Measurements from ENCODE around the gene DZIP1L. TPM values are rescaled to one million over a fixed set of nuclear protein-coding genes. Genes with fewer than 3 reads are reported as not detected.

Gene DZIP1L
- total RNA-seq, 1 donor from 2014 or later = 4.5 TPM

DNA sequence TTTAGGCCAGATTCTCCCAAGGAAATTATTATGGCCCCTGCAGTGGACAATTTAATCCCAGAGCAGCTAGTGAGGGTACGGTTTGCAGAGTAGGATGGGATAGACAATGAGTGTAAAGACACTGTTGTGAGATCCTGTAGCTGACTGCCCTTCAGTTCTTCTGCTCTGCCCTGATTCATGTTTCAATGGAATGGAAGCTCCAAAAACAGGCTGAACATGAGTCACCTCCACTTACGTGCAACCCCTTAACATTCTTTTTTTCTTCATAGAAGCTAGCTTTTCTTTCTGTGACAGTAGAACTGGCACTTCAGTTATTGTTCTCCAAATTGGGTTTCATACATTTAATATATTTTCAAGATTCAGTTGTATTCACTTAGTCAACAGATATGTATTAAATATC lies 73.4 kb downstream of the DZIP1L start:
- no peak for DNase-seq (ENCODE audit: low spot score in 2 of 2)
- no peak for FAIRE-seq

- FAIRE-seq (no peak), DNase-seq (ENCODE audit: low spot score in 2 of 2) (no peak)
These were observed 76.5 kb downstream of the DZIP1L start for GRCh38 chr3:138038725-138039462.

DNA sequence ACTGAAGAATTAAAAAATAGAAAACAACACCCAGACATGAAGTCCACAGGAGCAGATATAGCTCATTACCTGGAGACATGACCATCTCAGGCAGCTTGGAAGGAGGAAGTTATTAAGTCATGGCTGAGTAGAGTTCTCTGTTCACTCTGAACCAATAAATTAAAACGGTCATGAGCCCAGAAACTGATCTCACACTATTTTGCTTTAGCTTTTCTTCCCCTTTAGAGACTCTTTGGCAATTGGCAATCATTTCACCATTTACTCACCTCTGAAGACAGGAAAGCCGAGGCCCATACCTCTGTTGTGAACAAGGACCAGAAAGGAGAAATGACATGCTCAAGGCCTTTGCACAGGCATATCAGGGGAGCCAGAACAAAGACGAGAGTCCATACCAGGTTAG lies 78.8 kb downstream of the DZIP1L start:
- no peak for DNase-seq (ENCODE audit: low spot score in 2 of 2)
- FAIRE-seq = no peak

GRCh38 chr3:138034918-138035317 lies 80.5 kb downstream of the DZIP1L start:
- DNase-seq (ENCODE audit: low spot score in 2 of 2) (no peak), FAIRE-seq (no peak)

GRCh38 chr3:138033202-138033691 lies 82.2 kb downstream of the DZIP1L start:
- DNase-seq (ENCODE audit: low spot score in 2 of 2) = no peak
- no peak for FAIRE-seq

GRCh38 chr3:138032567-138032966 lies 82.8 kb downstream of the DZIP1L start:
- DNase-seq (ENCODE audit: low spot score in 2 of 2) (no peak), FAIRE-seq (no peak)

DNA sequence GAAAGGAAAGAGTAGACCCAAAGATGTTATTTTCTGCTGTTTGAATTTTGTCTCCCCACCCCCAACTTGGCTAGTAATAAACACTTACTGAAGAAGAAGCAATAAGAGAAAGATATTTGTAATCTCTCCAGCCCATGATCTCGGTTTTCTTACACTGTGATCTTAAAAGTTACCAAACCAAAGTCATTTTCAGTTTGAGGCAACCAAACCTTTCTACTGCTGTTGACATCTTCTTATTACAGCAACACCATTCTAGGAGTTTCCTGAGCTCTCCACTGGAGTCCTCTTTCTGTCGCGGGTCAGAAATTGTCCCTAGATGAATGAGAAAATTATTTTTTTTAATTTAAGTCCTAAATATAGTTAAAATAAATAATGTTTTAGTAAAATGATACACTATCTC lies 83.9 kb downstream of the DZIP1L start:
- FAIRE-seq (no peak), DNase-seq (ENCODE audit: low spot score in 2 of 2) (no peak)

DNA sequence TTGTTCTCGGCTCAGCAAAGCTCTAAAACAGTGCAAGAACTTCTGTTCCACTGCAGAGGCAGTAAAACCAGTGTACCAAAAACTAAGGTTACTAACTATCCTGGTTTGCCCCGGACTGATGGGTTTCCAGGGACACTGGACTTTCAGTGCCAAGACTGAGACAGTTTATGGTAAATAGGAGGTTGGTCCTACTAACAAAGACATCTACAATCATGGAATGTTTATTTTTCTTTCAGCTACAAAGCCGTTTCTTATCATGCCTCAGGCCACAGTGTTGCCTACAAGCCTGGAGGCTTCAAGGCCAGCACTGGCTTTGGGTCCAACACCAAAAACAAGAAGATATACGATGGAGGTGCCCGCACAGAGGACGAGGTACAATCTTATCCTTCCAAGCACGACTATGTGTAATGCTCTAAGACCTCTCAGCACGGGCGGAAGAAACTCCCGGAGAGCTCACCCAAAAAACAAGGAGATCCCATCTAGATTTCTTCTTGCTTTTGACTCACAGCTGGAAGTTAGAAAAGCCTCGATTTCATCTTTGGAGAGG lies 84.6 kb downstream of the DZIP1L start:
- FAIRE-seq (no peak), DNase-seq (ENCODE audit: low spot score in 2 of 2) (no peak)

GRCh38 chr3:138027821-138028220 lies 87.6 kb downstream of the DZIP1L start:
- FAIRE-seq = no peak
- DNase-seq (ENCODE audit: low spot score in 2 of 2) = no peak

GRCh38 chr3:138025553-138025952 lies 89.9 kb downstream of the DZIP1L start:
- FAIRE-seq (no peak), DNase-seq (ENCODE audit: low spot score in 2 of 2) (no peak)

DNA sequence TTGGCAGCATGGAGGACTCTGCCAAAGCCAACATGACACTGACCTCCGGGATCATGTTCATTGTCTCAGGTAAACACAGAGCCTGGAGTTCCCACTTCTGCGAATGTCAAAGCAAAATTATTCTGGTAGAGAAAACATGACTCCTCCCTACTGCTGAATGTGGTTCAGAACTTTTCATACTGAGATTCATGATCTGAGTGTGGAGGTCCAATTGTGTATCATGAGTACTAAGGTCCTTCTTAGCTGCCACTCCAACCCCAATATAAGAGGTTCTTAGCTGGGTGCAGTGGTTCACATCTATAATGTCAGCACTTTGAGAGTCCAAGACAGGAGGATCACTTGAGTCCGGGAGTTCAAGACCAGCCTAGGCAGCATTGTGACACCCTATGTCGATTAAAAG lies 91.7 kb downstream of the DZIP1L start:
- DNase-seq (ENCODE audit: low spot score in 2 of 2) (no peak), FAIRE-seq (no peak)

DNA sequence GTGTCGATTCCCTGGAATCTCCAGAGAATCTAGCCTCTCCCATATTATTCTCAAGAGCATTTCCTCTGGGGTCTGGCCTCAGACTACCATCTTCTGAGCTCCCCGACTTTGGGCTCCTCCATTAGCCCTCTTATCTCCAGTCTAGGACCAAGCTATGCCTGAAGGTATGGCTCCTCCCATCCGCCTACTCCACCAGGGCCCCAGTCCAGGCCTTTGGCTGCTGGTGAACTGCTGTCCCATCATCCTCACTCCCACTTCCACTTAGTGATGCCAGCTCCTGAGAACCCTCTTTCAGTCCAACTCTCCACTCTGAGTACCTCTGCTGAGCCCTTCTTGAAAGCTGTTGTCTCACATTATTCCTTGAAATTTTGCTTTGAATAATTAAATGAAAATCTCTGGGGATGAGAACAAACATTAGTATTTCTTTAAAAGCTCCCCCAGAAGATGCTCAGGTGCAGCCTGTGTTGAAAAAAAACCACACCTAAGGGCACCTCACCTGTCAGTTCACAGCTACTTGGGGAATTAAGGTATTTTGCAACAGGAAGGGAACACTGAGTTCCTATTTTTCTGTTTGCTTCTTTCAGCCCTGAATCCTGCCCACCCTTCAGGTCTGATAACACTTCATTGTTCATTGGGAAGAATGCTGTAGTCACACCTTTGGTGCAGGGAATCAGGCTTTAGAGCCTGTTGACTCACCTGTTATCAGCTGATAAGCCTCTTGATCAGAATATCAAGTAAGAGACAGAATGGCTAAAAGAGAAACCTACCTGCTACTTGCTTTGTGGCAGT lies 95.9 kb downstream of the DZIP1L start:
- DNase-seq (ENCODE audit: low spot score in 2 of 2) = no peak
- FAIRE-seq = no peak

- FAIRE-seq = no peak
- no peak for DNase-seq (ENCODE audit: low spot score in 2 of 2)
These were observed 99.3 kb downstream of the DZIP1L start for GRCh38 chr3:138016065-138016464.

DNA sequence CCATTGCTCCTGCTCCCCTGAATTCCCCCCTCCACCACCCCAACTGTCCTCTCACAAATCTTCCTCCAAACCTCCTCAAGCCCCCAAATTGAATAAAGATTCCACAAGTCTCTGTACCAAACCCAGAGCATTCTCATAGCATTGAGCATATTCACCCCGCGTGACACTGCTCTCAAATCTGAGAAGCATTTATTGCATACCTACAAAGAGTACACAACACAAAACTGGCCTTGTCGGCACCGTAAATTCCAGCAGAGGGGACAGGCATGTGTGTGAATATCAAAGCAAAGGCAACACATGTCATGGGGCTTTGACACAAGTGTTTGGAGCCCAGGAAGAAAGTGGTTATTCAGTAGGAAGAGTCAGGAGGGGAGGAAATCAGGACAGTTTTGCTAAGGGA lies 102.9 kb downstream of the DZIP1L start:
- DNase-seq (ENCODE audit: low spot score in 2 of 2) (no peak), FAIRE-seq (no peak)

Other genes starting within 250 kb of the DZIP1L start
- not detected for gene CLDN18, start 105.4 kb downstream of the DZIP1L start, total RNA-seq
- not detected for gene A4GNT, start 16.8 kb upstream of the DZIP1L start, total RNA-seq
- 41.6 TPM for gene DBR1, start 59.3 kb upstream of the DZIP1L start, total RNA-seq
- 104 TPM for gene ARMC8, start 71.7 kb upstream of the DZIP1L start, total RNA-seq
- gene NME9, start 214.2 kb upstream of the DZIP1L start, total RNA-seq = 1.6 TPM
- 66.0 TPM for gene MRAS, start 233.0 kb upstream of the DZIP1L start, total RNA-seq

All from frontal cortex (tissue), 4 donors.